SU-DHL-6 (cell line): ENCODE data around the gene XRCC4.

Source experiments
- H2AFZ ChIP-seq: fragments of 200-600 bp; sonication (generic); 2 replicates; pipeline ENCODE4 v1.6.1; 2014; ENCODE audit warnings: low read depth, mild to moderate bottlenecking, moderate library complexity, mixed read lengths, antibody characterized with exemption, low read length; ENCODE audit not compliant: severe bottlenecking
- H3F3A ChIP-seq: fragments of 200-600 bp; shearing (Covaris generic); 2 replicates; pipeline ENCODE4 v1.6.0; 2016; ENCODE audit warnings: antibody characterized with exemption, mild to moderate bottlenecking; ENCODE audit not compliant: insufficient read depth
- H3K27ac ChIP-seq: fragments of 200-600 bp; sonication (generic); 2 replicates; pipeline ENCODE4 v1.5.1; 2016; ENCODE audit warnings: low read depth, mild to moderate bottlenecking, low read length, moderate library complexity, mixed read lengths
- H3K27me3 ChIP-seq: fragments of 200-600 bp; sonication (generic), shearing (Covaris generic); 2 replicates; pipeline ENCODE4 v1.6.0; 2014; ENCODE audit warnings: mild to moderate bottlenecking, low read length
- H3K36me3 ChIP-seq: fragments of 200-600 bp; sonication (generic); 2 replicates; pipeline ENCODE4 v1.6.1; 2014; ENCODE audit warnings: mild to moderate bottlenecking, low read length, mixed read lengths
- H3K4me2 ChIP-seq: fragments of 300-600, 200-600 bp; shearing (Covaris generic), sonication (generic); 2 replicates; pipeline ENCODE4 v1.6.0; 2014; ENCODE audit warnings: low read length, low read depth, mild to moderate bottlenecking; ENCODE audit not compliant: poor library complexity, severe bottlenecking
- H3K4me3 ChIP-seq: fragments of 200-600 bp; sonication (generic); 2 replicates; pipeline ENCODE4 v1.5.1; 2014; ENCODE audit warnings: antibody characterized with exemption, low read length, mild to moderate bottlenecking, mixed read lengths; ENCODE audit not compliant: insufficient read depth, poor library complexity, severe bottlenecking
- H3K79me2 ChIP-seq: fragments of 200-600 bp; sonication (generic); 2 replicates; pipeline ENCODE4 v1.6.1; 2014; ENCODE audit warnings: mild to moderate bottlenecking, low read length, moderate library complexity; ENCODE audit not compliant: insufficient read depth
- H3K9ac ChIP-seq: fragments of 200-600 bp; sonication (generic); 2 replicates; pipeline ENCODE4 v1.7.0; 2014; ENCODE audit warnings: mild to moderate bottlenecking, low read length
- H3K9me2 ChIP-seq: fragments of 200-600 bp; sonication (generic); replicated peaks from 2 replicates; pipeline ENCODE4 v1.6.1; 2014; ENCODE audit warnings: low read length; ENCODE audit not compliant: insufficient read depth
- H3K9me3 ChIP-seq: fragments of 200-600 bp; sonication (generic); 2 replicates; pipeline ENCODE4 v1.6.1; 2014; ENCODE audit warnings: low read length, mixed read lengths; ENCODE audit not compliant: insufficient read depth
- H4K20me1 ChIP-seq: fragments of 200-600 bp; sonication (generic); 2 replicates; pipeline ENCODE4 v1.6.1; 2014; ENCODE audit warnings: low read depth, mild to moderate bottlenecking, antibody characterized with exemption, low read length, moderate library complexity, mixed read lengths
- CTCF ChIP-seq: fragments of 200-600 bp; sonication (generic); IDR thresholded peaks from one replicate; pipeline ENCODE4 v1.5.1; 2017; ENCODE audit warnings: antibody characterized with exemption, mild to moderate bottlenecking, low read length, moderate library complexity; ENCODE audit not compliant: insufficient read depth, poor library complexity, severe bottlenecking
- EZH2phosphoT487 ChIP-seq: fragments of 200-600 bp; sonication (generic), shearing (Covaris generic); conservative IDR thresholded peaks from 2 replicates; pipeline ENCODE4 v1.6.1; 2018; ENCODE audit warnings: mild to moderate bottlenecking, antibody characterized with exemption, low read length, moderate library complexity, mixed read lengths

XRCC4 gene

GRCh38 chr5:83343299-83343698, 266.0 kb downstream of the XRCC4 start:
- Histone ChIP-seq H3K9me3 (peaks cover 4% of the 10 kb centered on the region; the same call in 1 of the 2 replicates), H3K79me2 (no peaks in the 10 kb centered on the region)
- TF ChIP-seq EZH2phosphoT487 (no peak), CTCF (no peak)

GRCh38 chr5:83345423-83345822, 268.1 kb downstream of the XRCC4 start:
- Histone ChIP-seq H3K27me3 (no peaks in the 10 kb centered on the region), H3K9me3 (peaks cover 9% of the 10 kb centered on the region; the same call in 1 of the 2 replicates), H3K27ac (no peak overlapping the region), H3K79me2 (no peaks in the 10 kb centered on the region), H2AFZ (no peak overlapping the region), H3K4me2 (no peak overlapping the region), H3K4me3 (no peak overlapping the region), H3K9me2 (no peaks in the 10 kb centered on the region), H3F3A (no peaks in the 10 kb centered on the region), H3K9ac (no peak overlapping the region), H4K20me1 (no peaks in the 10 kb centered on the region), H3K36me3 (no peaks in the 10 kb centered on the region)
- TF ChIP-seq EZH2phosphoT487 (no peak), CTCF (no peak)

More at GRCh38 chr5:83343299-83343698, 266.0 kb downstream of the XRCC4 start:
- Histone ChIP-seq H3K4me2 (no peak overlapping the region), H3K9me2 (no peaks in the 10 kb centered on the region), H2AFZ (no peak overlapping the region), H3K27me3 (no peaks in the 10 kb centered on the region), H3K4me3 (no peak overlapping the region), H4K20me1 (no peaks in the 10 kb centered on the region), H3K9ac (no peak overlapping the region), H3F3A (no peaks in the 10 kb centered on the region), H3K27ac (no peak overlapping the region), H3K36me3 (no peaks in the 10 kb centered on the region)

- Histone ChIP-seq H2AFZ (no peak overlapping the region), H3K4me2 (no peak overlapping the region), H3K27me3 (no peaks in the 10 kb centered on the region), H3F3A (no peaks in the 10 kb centered on the region), H3K79me2 (no peaks in the 10 kb centered on the region), H3K9me3 (peaks cover 9% of the 10 kb centered on the region; the same call in 1 of the 2 replicates), H3K9ac (no peak overlapping the region), H3K9me2 (no peaks in the 10 kb centered on the region), H3K4me3 (no peak overlapping the region), H3K36me3 (no peaks in the 10 kb centered on the region), H3K27ac (no peak overlapping the region), H4K20me1 (no peaks in the 10 kb centered on the region)
- no peak for TF ChIP-seq EZH2phosphoT487
- no peak for TF ChIP-seq CTCF
Measured at GRCh38 chr5:83348281-83348780, 271.0 kb downstream of the XRCC4 start.
